Large intestine (tissue), 3 donors: ENCODE results near the gene BCL2. TPM values are rescaled to one million over a fixed set of nuclear protein-coding genes. Genes with fewer than 3 reads are reported as not detected.

ENCODE experiments used
- DNase-seq, 2 donors: peaks; one replicate each; pipeline versions ENCODE4 v3.0.0 to v3.0.0-alpha.2; 2013
- H3K27ac ChIP-seq: one replicate; pipeline ENCODE4 v1.5.1; 2013; ENCODE audit warnings: low read length
- H3K27me3 ChIP-seq: 2 replicates; pipeline ENCODE4 v1.6.1; 2013; ENCODE audit warnings: low read length; ENCODE audit not compliant: control insufficient read depth, insufficient read depth
- H3K36me3 ChIP-seq: 2 replicates; pipeline ENCODE4 v1.6.1; 2013; ENCODE audit warnings: low read length; ENCODE audit not compliant: control insufficient read depth, insufficient read depth
- H3K4me1 ChIP-seq: one replicate; pipeline ENCODE4 v1.6.1; 2013; ENCODE audit warnings: low read length; ENCODE audit not compliant: control insufficient read depth, insufficient read depth
- H3K4me3 ChIP-seq: one replicate; pipeline ENCODE4 v1.5.1; 2013; ENCODE audit warnings: low read length
- H3K9me3 ChIP-seq: one replicate; pipeline ENCODE4 v1.6.1; 2013; ENCODE audit warnings: mild to moderate bottlenecking, low read depth, low read length, moderate library complexity; ENCODE audit not compliant: control insufficient read depth
- WGBS: methylation state at CpG from one replicate; pipeline ENCODE4 v1.1.5; 2013; ENCODE audit warnings: low lambda C conversion rate; ENCODE audit not compliant: insufficient coverage; 5-methylcytosine and 5-hydroxymethylcytosine counted together
- polyA plus RNA-seq: library from polyadenylated mRNA; unstranded; fragments of 120-200 nt; gene quantifications from one replicate; pipeline ENCODE4 v1.2.1, GENCODE V29; 2013

The BCL2 gene
- polyA plus RNA-seq, 1 donor: 8.8 TPM

- Histone ChIP-seq H3K9me3 (no peaks in the 10 kb centered on the region), H3K4me3 (no peak overlapping the region), H3K27ac (no peak overlapping the region), H3K4me1 (no peaks in the 10 kb centered on the region), H3K36me3 (no peaks in the 10 kb centered on the region), H3K27me3 (no peaks in the 10 kb centered on the region)
- WGBS: no CpG with 5 or more reads among the region's 10 CpGs
- DNase-seq: no peak
These were observed 177.8 kb downstream of the BCL2 start for GRCh38 chr18:63141778-63142176.

GRCh38 chr18:63140997-63141777 is 178.4 kb downstream of the BCL2 start:
- no peaks in the 10 kb centered on the region for H3K36me3 ChIP-seq
- no peak for DNase-seq
- H3K4me3 ChIP-seq: no peak overlapping the region
- no peaks in the 10 kb centered on the region for H3K9me3 ChIP-seq
- no peaks in the 10 kb centered on the region for H3K4me1 ChIP-seq
- H3K27me3 ChIP-seq: no peaks in the 10 kb centered on the region
- 100% methylated on average over 3 of the region's 13 CpGs for WGBS
- H3K27ac ChIP-seq: no peak overlapping the region

- Histone ChIP-seq H3K36me3 (no peaks in the 10 kb centered on the region), H3K27me3 (no peaks in the 10 kb centered on the region), H3K4me3 (no peak overlapping the region), H3K27ac (no peak overlapping the region), H3K4me1 (no peaks in the 10 kb centered on the region), H3K9me3 (no peaks in the 10 kb centered on the region)
- 83% methylated on average over 1 of the region's 3 CpGs for WGBS
- no peak for DNase-seq
These were observed 179.5 kb downstream of the BCL2 start for GRCh38 chr18:63140038-63140450.

- no peaks in the 10 kb centered on the region for H3K4me1 ChIP-seq
- 68% methylated on average over 2 of the region's 10 CpGs for WGBS
- no peak for DNase-seq
- no peak overlapping the region for H3K27ac ChIP-seq
- H3K9me3 ChIP-seq: no peaks in the 10 kb centered on the region
- no peak overlapping the region for H3K4me3 ChIP-seq
- no peaks in the 10 kb centered on the region for H3K36me3 ChIP-seq
- no peaks in the 10 kb centered on the region for H3K27me3 ChIP-seq
These were observed 180.9 kb downstream of the BCL2 start for GRCh38 chr18:63138436-63139340.

GRCh38 chr18:63137999-63138435 is 181.6 kb downstream of the BCL2 start:
- Histone ChIP-seq H3K27me3 (no peaks in the 10 kb centered on the region), H3K4me1 (peaks cover 2% of the 10 kb centered on the region), H3K27ac (no peak overlapping the region), H3K9me3 (no peaks in the 10 kb centered on the region), H3K36me3 (no peaks in the 10 kb centered on the region), H3K4me3 (no peak overlapping the region)
- 95% methylated on average over 4 of the region's 12 CpGs for WGBS
- DNase-seq: no peak

- H3K4me3 ChIP-seq: no peak overlapping the region
- WGBS: 83% methylated on average over 1 of the region's 3 CpGs
- no peak overlapping the region for H3K27ac ChIP-seq
- H3K27me3 ChIP-seq: no peaks in the 10 kb centered on the region
- no peaks in the 10 kb centered on the region for H3K9me3 ChIP-seq
- peaks cover 22% of the 10 kb centered on the region for H3K4me1 ChIP-seq
- no peak for DNase-seq
- no peaks in the 10 kb centered on the region for H3K36me3 ChIP-seq
These were observed 184.5 kb downstream of the BCL2 start for GRCh38 chr18:63135101-63135500.

GRCh38 chr18:63132819-63133200 is 186.8 kb downstream of the BCL2 start:
- H3K36me3 ChIP-seq: no peaks in the 10 kb centered on the region
- H3K9me3 ChIP-seq: no peaks in the 10 kb centered on the region
- H3K4me3 ChIP-seq: peak overlapping the region; percentile 8
- H3K27ac ChIP-seq: peak overlapping the region; percentile 63
- H3K4me1 ChIP-seq: peaks cover 29% of the 10 kb centered on the region
- H3K27me3 ChIP-seq: no peaks in the 10 kb centered on the region
- peak in 1 of 2 donors; percentile 53 for DNase-seq
- WGBS: no CpG with 5 or more reads among the region's 8 CpGs

- Histone ChIP-seq H3K36me3 (peaks cover 1% of the 10 kb centered on the region), H3K4me1 (peaks cover 33% of the 10 kb centered on the region), H3K4me3 (peak overlapping the region; percentile 8), H3K27ac (peak overlapping the region; percentile 63), H3K9me3 (no peaks in the 10 kb centered on the region), H3K27me3 (no peaks in the 10 kb centered on the region)
- DNase-seq: peak in 1 of 2 donors; percentile 69
- no CpG with 5 or more reads among the region's 13 CpGs for WGBS
These were observed 187.4 kb downstream of the BCL2 start for GRCh38 chr18:63131959-63132818.

GRCh38 chr18:63131106-63131958 is 188.2 kb downstream of the BCL2 start:
- 60% methylated on average over 2 of the region's 8 CpGs for WGBS
- Histone ChIP-seq H3K4me1 (peaks cover 39% of the 10 kb centered on the region), H3K36me3 (peaks cover 3% of the 10 kb centered on the region), H3K4me3 (no peak overlapping the region), H3K27me3 (no peaks in the 10 kb centered on the region), H3K9me3 (no peaks in the 10 kb centered on the region), H3K27ac (peak overlapping the region; percentile 63)
- peak in 1 of 2 donors; percentile 45 for DNase-seq
